Measurements from ENCODE around the gene SEPTIN3.
"Not testable (repeated sequence)": the region's sequence is repeated elsewhere in the genome, so short reads cannot be mapped to it uniquely, and the experiment has no call there.

The SEPTIN3 gene

DNA sequence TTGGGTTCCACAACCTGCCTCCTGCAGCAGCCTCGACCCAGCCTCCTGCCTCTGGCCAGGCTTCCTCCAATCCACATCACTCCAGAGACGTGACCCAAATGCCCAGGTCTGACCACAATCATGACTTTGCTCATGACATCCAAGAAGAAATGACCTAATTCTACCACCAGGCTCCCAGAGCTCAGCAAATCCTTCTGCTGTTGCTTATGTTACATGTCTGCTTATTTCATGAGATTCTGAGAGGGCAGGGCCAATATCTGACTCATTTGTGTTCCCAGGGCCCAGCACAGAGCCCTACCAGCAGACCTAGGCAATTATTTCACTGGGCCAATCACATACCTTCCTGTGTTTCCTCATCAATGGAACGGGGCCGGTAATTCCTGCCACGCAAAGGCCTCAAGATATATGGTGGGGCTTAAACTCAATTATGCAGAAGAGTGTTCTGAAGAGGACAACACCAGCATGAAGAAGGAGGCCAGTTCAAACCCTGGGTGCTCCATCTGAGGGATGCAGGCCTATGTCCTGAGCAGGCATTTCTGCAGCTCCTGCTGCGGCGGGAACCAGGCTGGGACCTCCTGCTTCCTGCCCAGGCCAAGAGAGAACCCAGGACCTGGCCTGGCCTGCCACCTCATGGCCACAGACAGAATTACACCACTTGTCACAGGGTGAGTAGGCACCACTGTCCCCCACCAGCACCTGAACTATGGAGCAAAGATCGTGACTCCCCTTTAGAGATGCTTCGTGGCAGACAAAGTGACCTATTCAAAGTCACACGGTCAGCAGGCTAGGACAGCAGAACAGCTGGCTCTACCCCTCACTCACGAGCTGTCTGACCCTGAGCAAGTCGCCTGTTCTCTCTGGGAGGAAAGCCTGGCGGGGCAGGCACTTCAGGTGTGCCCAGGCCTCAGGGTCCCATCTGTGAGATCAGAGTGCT is 28.1 kb upstream of the SEPTIN3 start:
- DNase-seq (ENCODE audit: insufficient read length, low spot score) = peak; percentile 75
- FAIRE-seq = peak; percentile 90

- FAIRE-seq = no peak
- DNase-seq (ENCODE audit: insufficient read length, low spot score) = no peak
Measured at GRCh38 chr22:41943661-41944209, 25.5 kb upstream of the SEPTIN3 start.

- DNase-seq (ENCODE audit: insufficient read length, low spot score) = peak; percentile 95
- FAIRE-seq = peak; percentile 49
Measured at GRCh38 chr22:41946629-41947423, 22.4 kb upstream of the SEPTIN3 start, which contains the start of gene CENPM. CENPM (minus strand) TSS chr22:41947152; CDS start chr22:41947076, 76 bp downstream.

DNA sequence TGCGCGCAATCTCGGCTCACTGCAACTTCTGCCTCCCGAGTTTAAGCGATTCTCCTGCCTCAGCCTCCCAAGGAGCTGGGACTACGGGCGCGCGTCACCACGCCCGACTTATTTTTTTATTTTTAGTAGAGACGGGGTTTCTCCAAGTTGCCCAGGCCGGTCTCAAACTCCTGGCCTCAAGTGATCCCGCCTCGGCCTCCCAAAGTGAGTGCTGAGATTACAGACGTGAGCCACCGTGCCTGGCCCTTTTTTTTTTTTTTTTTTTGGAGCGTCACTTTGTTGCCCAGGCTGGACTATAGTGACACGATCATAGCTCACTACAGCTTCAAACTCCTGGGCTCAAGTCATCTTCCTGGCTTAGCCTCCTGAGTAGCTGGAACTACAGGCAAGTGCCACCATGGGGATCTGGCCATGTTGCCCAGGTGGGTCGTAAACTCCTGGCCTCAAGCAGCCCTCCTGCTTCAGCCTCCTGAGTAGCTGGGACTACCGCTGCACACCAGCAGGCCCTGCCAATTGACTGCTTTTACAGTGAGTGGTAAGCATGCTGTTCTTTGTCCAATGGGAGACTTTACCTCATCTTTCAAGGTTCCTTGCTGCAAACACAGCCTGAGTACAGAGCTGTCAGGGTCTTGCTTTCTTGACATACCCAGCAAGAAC is 21.7 kb upstream of the SEPTIN3 start:
- no peak for DNase-seq (ENCODE audit: insufficient read length, low spot score)

DNA sequence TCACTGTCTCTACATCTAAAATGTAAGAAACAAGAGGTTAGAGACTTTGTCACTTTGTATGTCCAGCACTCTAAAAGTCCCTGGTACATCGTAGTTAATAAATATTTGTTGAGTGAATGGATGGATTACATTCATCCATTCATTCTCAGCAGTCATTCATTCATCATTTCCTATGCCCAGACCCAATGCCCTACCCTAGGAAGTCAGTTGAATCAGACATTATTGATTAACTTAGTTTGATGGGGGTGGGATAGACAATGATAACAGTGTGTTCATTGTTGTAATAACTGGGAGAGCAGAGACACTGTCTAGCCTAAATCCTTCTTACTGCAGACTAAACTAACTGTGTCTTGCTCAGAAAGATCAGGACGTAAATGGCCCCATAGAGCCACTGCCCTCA is 21.1 kb upstream of the SEPTIN3 start:
- FAIRE-seq = no peak
- DNase-seq (ENCODE audit: insufficient read length, low spot score) = no peak

More for the DNA sequence above, 21.7 kb upstream of the SEPTIN3 start:
- FAIRE-seq = no peak

DNA sequence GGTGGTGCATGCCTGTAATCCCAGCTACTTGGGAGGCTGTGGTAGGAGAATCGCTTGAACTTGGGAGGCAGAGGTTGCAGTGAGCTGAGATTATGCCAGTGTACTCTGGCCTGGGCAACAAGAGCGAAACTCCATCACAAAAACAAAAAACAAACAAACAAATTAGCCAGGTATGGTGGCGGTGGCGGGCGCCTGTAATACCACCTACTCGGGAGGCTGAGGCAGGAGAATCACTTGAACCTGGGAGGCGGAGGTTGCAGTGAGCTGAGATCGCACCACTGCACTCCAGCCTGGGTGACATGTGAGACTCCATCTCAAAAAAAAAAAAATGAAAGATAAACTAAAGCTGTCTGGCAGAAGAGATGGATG is 20.3 kb upstream of the SEPTIN3 start:
- not testable (repeated sequence) for FAIRE-seq; DNase-seq (ENCODE audit: insufficient read length, low spot score)

DNA sequence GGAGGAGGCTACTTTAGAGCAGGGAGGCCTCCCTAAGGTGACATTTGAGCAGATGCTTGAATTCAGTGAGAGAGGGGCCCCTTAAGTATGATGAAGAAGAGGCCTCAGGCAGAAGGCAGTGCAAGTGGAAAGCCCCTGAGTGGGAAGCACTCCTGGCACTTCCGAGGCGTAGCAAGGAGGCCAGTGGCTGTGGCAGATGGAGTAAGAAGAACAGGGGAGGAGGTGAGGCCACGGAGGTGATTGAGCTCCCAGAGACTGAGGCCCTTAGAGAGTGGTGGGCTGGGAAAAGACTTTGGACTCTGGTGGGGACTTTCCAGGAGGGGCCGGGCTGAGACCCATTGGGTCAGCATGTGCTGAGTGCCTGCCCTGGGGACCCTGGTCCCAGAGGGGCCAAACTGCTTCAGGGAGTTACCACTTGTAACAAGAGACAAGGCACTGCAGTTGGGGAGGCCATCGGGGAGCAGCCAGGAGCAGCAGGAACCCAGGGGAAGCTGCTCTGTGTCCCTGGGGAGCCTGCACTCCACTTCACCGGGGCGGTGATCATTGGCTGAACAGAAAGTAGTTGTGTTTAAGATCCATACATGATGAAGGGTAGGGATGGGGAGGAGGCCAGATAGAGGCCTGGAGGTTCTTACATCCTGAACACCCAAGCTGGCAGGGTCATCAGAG is 19.8 kb upstream of the SEPTIN3 start:
- DNase-seq (ENCODE audit: insufficient read length, low spot score) (no peak), FAIRE-seq (no peak)

GRCh38 chr22:41951898-41952474 is 17.3 kb upstream of the SEPTIN3 start, which contains the start of gene SMIM45:
SMIM45 (plus strand) TSS chr22:41952150.
- FAIRE-seq (no peak), DNase-seq (ENCODE audit: insufficient read length, low spot score) (no peak)

GRCh38 chr22:41952713-41953112 is 16.5 kb upstream of the SEPTIN3 start:
- no peak for FAIRE-seq
- no peak for DNase-seq (ENCODE audit: insufficient read length, low spot score)

- DNase-seq (ENCODE audit: insufficient read length, low spot score) (no peak), FAIRE-seq (no peak)
Measured at GRCh38 chr22:41957941-41958556, 11.2 kb upstream of the SEPTIN3 start.

DNA sequence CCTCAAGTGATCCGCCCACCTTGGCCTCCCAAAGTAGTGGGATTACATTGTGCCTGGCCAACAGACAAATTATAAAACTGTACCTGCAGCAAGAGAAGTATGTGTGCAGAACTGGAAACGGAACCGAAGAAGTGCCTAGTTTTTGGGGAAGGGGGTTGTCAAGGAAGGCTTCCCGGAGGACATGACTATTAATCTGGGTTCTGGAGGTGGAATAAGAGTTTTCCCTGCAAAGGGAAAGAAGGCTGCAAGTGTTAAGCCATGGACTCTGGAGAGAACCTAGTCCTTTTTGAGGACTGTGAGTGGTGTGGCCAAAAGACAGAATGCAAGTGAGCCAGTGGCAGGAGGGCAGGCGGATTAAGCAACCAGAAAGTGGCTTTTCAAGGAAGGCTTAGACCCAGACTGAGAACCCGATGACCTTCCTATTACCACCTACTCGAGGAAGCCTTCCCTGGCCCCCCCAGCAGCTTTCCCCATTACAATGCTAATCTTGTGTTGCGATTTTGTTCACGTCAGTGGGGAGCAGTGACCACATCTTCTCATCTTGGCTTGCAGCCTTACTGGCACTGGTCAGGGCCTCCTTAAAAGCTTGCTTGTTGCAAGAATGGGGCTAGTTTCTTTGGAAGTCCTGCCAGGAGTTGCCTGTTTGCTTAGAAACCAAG is 5.7 kb upstream of the SEPTIN3 start:
- DNase-seq (ENCODE audit: insufficient read length, low spot score) (no peak), FAIRE-seq (no peak)

DNA sequence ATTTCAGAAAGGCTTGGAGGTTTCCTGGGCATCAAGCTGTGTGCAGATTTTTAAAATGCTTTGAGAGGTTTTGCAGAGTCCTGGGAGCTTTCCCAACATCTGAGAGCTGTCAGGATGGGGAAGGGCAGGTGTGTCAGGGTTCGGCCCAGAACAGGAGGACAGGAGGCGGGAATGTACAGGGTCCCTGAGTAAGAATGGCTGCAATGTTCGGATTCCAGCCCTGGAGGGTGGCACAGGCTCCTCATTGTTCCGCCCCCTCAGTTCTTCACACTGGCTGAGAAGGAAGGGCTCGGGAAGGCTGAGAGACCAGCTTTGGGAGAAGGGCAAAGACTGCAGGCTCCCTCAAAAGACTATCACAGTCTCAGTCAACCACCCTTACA is 5.1 kb upstream of the SEPTIN3 start:
- DNase-seq (ENCODE audit: insufficient read length, low spot score) (no peak), FAIRE-seq (no peak)

DNA sequence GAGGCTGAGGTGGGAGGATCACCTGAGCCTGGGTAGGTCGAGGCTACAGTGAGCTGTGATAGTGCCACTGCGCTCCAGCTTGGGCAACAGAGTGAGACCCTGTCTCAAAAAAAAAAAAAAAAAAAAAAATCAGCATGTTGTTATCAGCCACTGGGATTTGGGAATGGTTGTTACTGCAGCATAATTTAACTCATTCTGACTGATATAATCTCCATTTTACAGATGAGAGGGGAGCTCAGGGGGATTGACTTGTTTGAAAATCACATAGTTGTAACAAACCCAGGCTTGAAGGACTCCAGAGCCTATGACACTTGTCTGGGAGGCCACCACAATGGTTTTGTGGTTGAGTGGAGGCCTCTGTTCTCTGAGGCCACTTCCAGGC is 3.0 kb upstream of the SEPTIN3 start:
- DNase-seq (ENCODE audit: insufficient read length, low spot score) (no peak), FAIRE-seq (no peak)

GRCh38 chr22:41966607-41967240 is 2.5 kb upstream of the SEPTIN3 start:
- peak; percentile 81 for FAIRE-seq
- DNase-seq (ENCODE audit: insufficient read length, low spot score) = peak; percentile 80

GRCh38 chr22:41968601-41969000 is 642 bp upstream of the SEPTIN3 start:
- FAIRE-seq = no peak
- no peak for DNase-seq (ENCODE audit: insufficient read length, low spot score)

DNA sequence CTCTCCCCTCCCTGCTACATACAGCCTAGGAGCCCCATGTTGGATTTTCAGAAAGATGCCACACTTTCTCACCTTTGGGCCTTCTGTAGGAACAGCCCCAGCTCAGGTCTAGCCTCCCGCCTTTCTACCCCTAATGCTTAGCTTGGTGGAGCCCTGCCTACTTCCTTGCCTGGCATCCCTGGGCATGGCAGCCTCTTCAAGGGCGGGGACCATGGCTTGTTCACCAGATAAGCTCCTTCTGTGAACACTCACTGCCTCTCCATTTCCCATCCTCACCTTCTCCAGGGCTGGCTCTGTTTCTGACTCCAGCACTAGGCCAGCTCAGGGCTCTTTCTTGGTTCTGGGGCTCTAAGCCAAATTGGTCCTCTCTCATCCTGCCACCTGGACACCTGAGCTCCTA is 1.4 kb downstream of the SEPTIN3 start:
- DNase-seq (ENCODE audit: insufficient read length, low spot score) (no peak), FAIRE-seq (no peak)

DNA sequence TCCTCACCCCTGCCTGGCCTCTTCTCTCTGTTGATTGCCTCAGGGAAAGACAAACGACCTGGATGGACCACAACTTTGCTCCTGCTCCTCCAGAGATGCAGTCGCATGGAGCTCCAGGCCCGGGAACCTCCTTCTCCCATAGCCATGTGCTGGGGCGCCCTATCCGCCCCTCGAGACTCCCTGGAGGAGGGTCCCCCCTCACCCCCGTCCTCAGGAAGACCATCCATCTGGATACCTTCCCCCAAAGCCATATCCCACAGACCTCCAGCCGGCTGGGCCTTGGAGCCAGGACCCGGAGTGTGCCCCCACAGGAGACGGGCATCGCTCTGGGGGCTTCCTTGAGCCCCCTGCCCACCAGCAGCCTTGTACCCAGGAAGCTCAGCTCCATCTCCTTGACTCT is 2.2 kb downstream of the SEPTIN3 start:
- FAIRE-seq (no peak), DNase-seq (ENCODE audit: insufficient read length, low spot score) (no peak)

DNA sequence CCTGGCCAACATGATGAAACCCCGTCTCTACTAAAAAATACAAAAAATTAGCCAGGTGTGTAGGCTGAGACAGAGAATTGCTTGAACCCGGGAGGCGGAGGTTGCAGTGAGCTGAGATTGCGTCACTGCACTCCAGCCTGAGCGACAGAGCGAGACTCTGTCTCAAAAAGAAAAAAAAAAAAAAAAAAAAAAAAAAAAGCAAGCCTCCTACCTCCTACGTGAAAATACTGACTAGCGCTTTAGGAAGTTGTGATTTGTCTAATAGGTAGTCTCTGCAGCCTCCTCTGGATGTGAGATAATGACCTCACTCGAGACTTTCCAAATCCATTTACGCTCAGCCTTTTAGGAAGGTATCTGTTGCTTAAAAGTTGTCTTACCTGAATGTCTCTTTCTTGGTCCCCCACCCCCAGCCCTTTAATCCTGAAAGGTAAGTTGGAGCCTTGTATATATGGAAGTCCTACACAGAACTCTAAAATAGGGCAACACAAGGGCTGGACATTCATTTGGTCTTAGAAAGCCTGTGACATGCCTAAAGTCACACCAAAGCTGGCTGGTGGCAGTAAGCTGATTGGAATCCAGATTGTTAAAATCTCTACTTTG is 5.5 kb downstream of the SEPTIN3 start:
- FAIRE-seq = no peak

More for the DNA sequence above, 5.5 kb downstream of the SEPTIN3 start:
- DNase-seq (ENCODE audit: insufficient read length, low spot score) = no peak

All from HTR-8/SVneo (cell line).